ENCODE results near the gene GGA1. TPM values are rescaled to one million over a fixed set of nuclear protein-coding genes. Genes with fewer than 3 reads are reported as not detected.

Gene GGA1
- total RNA-seq, 1 experiment from 2014 or later: 52.7 TPM

GRCh38 chr22:37674951-37675929 lies 66.6 kb downstream of the GGA1 start, which contains the start of gene LGALS1:
LGALS1 (plus strand) TSS chr22:37675636; CDS start chr22:37675703, 67 bp downstream.
- ChIA-PET POLR2A (interaction anchor here (0.6 to 5.1 kb wide), 12 partner anchors 9 to 133 kb away, joined by 3 to 49 read pairs (median 6); partner anchors contain the start of genes GCAT, GGA1, NOL12 and PDXP), CTCF (interaction anchor here (0.5 to 2.6 kb wide), 8 partner anchors 11 to 117 kb away, joined by 3 to 11 read pairs (median 3); partner anchors contain the start of gene NOL12)
- no peaks in the 10 kb centered on the region for H3K9me3 Mint-ChIP-seq (ENCODE audit: unreplicated experiment)

GRCh38 chr22:37675930-37676735 lies 67.5 kb downstream of the GGA1 start:
- no peak for TF ChIP-seq CTCF (IDR thresholded peaks at IDR 0.05; ENCODE audit: unreplicated experiment)
- Mint-ChIP-seq H3K4me3 (ENCODE audit: unreplicated experiment) (peak overlapping the region; percentile 75), H3K27ac (ENCODE audit: low read depth, unreplicated experiment) (no peak overlapping the region), H3K4me1 (ENCODE audit: insufficient read depth, unreplicated experiment) (peaks cover 18% of the 10 kb centered on the region), H3K9me3 (ENCODE audit: unreplicated experiment) (no peaks in the 10 kb centered on the region), H3K27me3 (ENCODE audit: insufficient read depth, unreplicated experiment) (no peaks in the 10 kb centered on the region), H3K36me3 (ENCODE audit: insufficient read depth, unreplicated experiment) (peaks cover 34% of the 10 kb centered on the region)
- ChIA-PET CTCF (interaction anchor here (0.5 to 2.6 kb wide), 4 partner anchors 33 to 77 kb away, joined by 3 to 11 read pairs (median 4); no protein-coding TSS in a partner anchor), POLR2A (interaction anchor here (0.6 to 5.1 kb wide), 12 partner anchors 8 to 900 kb away, joined by 3 to 49 read pairs (median 6); partner anchors contain the start of genes GCAT, GGA1, IFT27 and NOL12)
- BruUV-seq (replicated peaks): TSS peak; percentile 95
- DNase-seq (ENCODE audit: unreplicated experiment): peak; percentile 59
- intact Hi-C loops (cut with micrococcal nuclease): loop anchor here (1.0 to 5.0 kb wide), 4 partner anchors 17 to 77 kb away; partner anchors contain the start of genes GGA1 and PDXP

More at GRCh38 chr22:37674951-37675929, 66.6 kb downstream of the GGA1 start, which contains the start of gene LGALS1:
- Mint-ChIP-seq H3K36me3 (ENCODE audit: insufficient read depth, unreplicated experiment) (peaks cover 31% of the 10 kb centered on the region), H3K4me3 (ENCODE audit: unreplicated experiment) (peak within 1 kb of the TSS; percentile 75), H3K27ac (ENCODE audit: low read depth, unreplicated experiment) (no peak within 1 kb of the TSS), H3K4me1 (ENCODE audit: insufficient read depth, unreplicated experiment) (peaks cover 22% of the 10 kb centered on the region), H3K27me3 (ENCODE audit: insufficient read depth, unreplicated experiment) (no peaks in the 10 kb centered on the region)
- DNase-seq (ENCODE audit: unreplicated experiment): peak; percentile 95
- TF ChIP-seq CTCF (IDR thresholded peaks at IDR 0.05; ENCODE audit: unreplicated experiment): no peak
- BruUV-seq (replicated peaks): TSS peak; percentile 74
- intact Hi-C loops (cut with micrococcal nuclease): loop anchor here (1.0 to 5.0 kb wide), 3 partner anchors 32 to 78 kb away; partner anchors contain the start of gene GGA1

DNA sequence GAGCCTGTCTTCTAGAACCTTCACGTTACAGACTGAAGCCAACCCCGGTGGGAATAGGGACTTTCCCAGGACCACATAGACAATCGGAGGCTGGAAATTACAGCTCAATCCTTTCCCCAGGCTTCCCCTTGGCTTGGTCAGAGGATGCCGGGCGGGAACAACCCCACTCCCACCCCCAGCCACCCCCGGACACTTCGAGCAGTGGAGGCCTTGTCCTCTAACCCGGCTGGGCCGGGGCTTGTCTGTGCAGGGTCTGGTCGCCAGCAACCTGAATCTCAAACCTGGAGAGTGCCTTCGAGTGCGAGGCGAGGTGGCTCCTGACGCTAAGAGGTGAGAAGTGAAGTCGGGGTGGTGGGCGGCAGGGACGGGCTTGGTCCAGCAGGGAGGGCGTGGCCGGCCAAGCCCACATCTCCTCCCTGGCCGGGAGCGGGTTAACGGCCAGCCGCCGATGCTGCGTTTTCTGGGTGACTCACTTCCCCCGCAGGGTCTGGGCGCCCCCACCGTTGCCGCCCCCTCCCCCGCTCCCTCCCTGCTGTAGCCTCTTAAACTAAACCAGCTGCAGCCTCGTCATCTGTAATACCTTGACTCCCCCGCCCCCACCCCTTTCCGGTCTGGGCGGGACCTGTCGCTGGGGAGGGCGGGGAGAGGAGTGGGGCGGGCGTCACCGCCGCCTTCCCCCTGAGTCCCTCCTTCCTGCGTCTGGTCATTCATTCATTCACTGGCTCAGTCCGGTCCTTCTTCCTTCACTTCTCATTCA lies 68.3 kb downstream of the GGA1 start:
- TF ChIP-seq CTCF (IDR thresholded peaks at IDR 0.05; ENCODE audit: unreplicated experiment): no peak
- CTCF ChIA-PET: interaction anchor here (0.6 to 2.6 kb wide), 4 partner anchors 34 to 186 kb away, joined by 3 to 11 read pairs (median 7); no protein-coding TSS in a partner anchor
- Mint-ChIP-seq H3K27me3 (ENCODE audit: insufficient read depth, unreplicated experiment) (no peaks in the 10 kb centered on the region), H3K36me3 (ENCODE audit: insufficient read depth, unreplicated experiment) (peaks cover 38% of the 10 kb centered on the region), H3K4me3 (ENCODE audit: unreplicated experiment) (peak overlapping the region; percentile 75), H3K27ac (ENCODE audit: low read depth, unreplicated experiment) (peak overlapping the region; percentile 66), H3K4me1 (ENCODE audit: insufficient read depth, unreplicated experiment) (peaks cover 25% of the 10 kb centered on the region), H3K9me3 (ENCODE audit: unreplicated experiment) (no peaks in the 10 kb centered on the region)
- BruUV-seq (replicated peaks): no TSS peak
- intact Hi-C loops (cut with micrococcal nuclease): loop anchor here (2.0 to 5.0 kb wide), 2 partner anchors 18 to 70 kb away; partner anchors contain the start of genes GGA1 and PDXP
- POLR2A ChIA-PET: interaction anchor here (0.6 to 5.1 kb wide), 12 partner anchors 9 to 901 kb away, joined by 3 to 49 read pairs (median 3); partner anchors contain the start of genes GGA1, IFT27, NOL12 and PDXP
- peak; percentile 94 for DNase-seq (ENCODE audit: unreplicated experiment)

Data from MCF 10A (cell line).